ENCODE measurements around the gene PSMD13.
A peak's percentile ranks its signal among the peaks of the same experiment; 100 is the strongest.
"Not testable (repeated sequence)": the region's sequence is repeated elsewhere in the genome, so short reads cannot be mapped to it uniquely, and the experiment has no call there.

Gene PSMD13

DNA sequence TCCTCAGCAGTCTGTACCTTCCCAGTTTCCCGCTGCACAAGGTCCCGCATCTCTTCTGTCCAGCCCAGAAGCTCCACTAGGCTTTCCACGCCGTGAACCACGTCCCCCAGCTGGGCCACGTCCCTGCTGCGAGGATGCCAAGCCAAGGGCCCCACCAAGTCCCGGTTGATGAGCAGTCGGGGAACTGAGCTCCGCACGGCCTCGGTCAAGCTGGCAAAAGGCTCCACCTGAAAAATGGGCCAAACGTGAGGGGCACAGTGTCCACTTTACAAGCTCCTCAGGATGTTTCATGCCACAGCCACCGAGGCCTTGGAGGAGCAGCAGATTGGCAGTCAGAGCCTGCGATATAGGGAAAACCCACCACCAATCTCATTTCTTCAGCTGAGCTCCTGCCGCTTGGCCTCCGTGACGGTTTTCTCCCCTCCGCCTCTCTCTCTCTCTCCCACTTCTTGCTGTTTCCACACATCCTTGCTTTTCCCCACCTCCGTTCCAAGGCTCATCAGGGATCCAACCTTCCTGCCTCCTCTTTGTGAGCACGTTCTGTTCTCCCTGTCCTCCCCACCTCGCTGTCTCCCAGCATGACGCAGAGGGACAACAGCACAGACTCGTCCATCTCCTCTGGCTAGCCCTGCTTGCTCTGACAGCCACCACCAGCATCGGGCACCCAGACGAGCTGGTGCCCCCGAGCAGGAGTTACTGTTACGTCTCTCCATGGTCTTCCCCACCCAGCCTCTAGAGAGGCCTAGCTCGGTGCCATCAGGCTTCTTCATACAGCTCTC, 17.8 kb upstream of the PSMD13 start:
- DNase-seq (ENCODE audit: low read depth): no peak

DNA sequence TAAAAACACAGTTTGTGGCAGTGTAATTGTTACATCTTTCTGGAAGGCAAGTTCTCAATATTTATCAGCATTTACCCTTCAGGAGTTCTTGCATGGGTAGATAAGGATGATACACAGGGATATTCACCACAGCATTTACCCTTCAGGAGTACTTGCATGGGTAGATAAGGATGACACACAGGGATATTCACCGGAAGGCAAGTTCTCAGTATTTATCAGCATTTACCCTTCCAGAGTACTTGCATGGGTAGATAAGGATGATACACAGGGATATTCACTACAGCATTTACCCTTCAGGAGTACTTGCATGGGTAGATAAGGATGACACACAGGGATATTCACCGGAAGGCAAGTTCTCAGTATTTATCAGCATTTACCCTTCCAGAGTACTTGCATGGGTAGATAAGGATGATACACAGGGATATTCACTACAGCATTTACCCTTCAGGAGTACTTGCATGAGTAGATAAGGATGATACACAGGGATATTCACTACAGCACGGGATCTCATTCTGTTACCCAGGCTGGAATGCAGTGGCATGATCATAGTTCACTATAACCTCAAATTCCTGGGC, 16.0 kb upstream of the PSMD13 start:
- not testable (repeated sequence) for DNase-seq (ENCODE audit: low read depth)

DNA sequence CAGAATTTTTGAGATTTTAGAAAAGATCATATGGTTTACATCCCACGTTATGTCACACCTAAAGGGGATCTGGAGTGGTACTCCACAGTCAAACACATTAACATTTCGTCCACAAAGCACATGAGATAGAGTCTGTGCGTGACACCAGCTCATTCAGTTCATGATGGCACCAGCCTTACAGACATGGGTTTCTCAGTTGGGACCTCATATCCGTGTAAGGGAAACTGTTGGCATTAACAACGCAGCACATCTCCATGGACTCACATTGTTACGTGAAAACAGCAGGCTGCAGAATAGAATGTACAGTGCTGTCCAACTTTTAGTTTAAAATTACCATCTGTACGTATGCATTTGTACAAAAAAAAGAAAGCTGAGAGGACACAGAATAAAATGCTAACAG, 15.2 kb upstream of the PSMD13 start:
- no peak for DNase-seq (ENCODE audit: low read depth)

DNA sequence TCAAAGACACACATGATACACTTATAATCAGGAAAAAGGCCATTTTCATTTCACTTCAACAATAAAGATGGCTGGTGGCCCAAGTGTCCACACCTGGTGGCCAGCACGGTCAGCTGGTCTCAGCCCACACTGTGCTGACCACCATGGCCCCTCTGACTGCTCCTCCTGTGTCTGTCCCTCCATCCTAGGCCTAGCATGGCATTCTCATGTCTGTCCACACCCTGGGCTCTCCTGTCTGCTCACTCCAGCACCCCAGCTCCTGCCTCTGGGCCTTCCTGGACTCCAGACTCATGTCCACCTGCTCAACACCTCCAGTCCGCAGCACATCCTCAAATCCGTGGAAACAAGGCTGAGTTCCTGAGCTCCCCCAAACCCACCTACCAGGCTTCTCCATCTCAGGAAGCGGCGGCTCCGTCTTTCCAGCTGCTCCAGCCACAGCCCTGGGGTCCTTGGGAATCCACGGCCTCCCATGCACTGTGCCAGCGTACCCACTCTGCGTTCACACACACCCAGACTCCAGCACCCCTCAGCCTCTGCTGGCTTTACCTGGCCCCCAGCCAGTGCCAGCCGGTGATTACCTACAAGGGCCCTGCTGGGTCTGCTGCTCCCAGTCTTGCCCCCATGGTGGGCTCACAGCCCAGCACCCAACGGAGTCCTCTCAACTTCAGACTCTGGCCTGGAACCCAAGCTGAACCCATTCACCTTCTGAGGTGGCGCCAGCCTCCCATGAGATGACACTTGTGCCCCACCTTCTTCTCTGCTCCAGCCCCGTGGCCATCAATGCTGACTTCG, 14.6 kb upstream of the PSMD13 start:
- no peak for DNase-seq (ENCODE audit: low read depth)

DNA sequence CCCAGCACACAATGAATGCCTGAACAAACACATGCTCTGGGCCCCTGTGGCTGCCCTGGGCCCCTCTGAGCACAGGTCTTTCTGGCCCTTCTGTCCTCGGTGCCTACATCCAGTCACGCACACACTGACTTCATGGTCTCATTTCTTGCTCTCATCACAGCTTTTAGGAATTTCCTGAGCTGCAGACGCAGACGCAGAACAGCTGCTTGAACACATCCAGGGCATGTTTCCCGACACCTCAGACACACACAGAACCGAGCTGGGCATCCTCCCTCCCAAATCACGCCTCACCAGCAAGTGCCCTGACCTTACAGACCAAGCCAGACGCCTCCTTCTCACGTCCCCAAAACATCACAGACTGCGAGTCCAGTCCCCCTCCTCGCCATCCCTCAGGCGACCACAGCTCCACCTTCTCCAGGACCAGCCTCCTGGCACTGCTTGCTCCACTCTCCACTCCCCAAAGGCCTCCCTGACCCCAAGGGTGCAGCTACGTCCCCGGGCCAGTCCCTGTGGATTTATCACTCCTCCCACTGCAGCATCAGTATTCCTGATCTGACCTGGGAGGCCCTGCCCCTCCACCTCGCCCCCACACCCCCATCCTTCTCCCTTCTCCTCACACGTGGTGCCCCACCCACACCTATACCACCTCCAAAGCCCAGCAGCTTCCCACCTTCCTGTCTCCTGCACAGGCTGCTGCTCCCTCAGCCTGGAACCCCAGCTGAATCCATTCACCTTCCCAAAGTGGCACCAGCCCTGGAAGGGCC, 13.6 kb upstream of the PSMD13 start:
- DNase-seq (ENCODE audit: low read depth): no peak

DNA sequence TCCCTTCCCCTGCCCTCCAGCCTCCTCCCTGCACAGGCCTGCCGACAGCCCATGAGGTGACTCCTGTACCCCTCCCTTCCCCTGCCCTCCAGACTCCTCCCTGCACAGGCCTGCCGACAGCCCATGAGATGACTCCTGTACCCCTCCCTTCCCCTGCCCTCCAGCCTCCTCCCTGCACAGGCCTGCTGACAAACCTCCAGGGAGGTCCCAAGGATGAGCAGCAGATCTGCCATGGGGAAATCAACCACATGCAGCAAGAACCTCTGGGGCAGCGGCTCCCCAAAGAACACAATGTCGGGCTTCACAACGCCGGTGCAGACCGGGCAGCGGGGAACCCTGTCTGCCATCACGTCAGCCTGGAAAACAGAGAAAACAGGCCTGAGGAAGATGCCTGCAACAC, 12.9 kb upstream of the PSMD13 start:
- DNase-seq (ENCODE audit: low read depth): no peak

DNA sequence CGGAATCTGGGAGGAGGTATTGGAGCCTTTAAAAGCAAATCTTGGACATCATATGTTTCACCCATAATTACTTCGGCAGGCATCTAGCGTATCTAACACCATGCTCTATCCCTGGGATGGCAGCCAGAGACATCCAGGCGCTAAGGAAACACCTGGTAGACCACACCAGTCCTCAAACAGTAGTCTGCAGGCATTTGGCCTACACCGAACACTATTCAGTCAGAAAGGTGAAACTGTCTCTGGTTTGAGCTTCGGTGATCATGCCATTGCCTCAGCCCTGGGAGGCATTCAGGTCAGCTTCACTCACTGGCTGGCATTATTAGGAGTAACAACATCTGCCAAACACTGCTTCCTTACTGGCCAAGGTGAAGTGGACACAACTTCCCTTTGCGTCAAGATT, 12.4 kb upstream of the PSMD13 start:
- DNase-seq (ENCODE audit: low read depth): no peak

DNA sequence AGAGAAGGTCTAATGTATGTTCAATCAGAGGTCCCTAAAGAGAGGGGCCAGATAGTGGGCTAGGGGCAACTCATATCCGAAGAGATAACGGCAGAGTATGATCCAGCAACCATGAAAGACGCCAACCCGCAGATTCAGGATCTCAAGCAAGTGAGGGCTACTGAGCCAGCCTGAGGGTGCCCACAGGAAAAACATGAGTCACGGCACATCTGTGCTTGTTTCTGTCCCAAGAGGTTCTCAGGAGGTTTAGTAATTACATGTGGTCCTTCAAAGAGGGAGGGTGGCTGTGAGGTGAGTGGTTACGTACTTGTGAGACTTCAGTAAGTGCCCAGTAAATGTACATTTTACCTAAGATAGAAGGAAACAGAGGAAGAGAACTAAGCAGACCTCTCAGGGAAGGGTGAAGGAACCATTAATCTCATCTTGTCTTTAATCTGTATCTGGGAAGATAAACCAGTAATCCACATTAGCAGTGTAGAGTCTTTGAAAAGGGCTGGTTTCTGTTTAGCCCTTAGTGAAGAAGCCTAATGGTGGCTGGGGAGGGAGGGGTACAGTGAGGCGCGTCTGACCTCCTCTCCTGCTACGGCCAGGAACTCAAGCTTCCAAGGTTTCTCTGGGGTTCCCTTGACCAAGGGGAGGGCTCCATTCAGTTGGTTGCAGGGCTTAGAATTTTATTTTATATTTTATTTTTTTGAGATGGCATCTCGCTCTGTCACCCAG, 10.9 kb upstream of the PSMD13 start:
- no peak for DNase-seq (ENCODE audit: low read depth)

DNA sequence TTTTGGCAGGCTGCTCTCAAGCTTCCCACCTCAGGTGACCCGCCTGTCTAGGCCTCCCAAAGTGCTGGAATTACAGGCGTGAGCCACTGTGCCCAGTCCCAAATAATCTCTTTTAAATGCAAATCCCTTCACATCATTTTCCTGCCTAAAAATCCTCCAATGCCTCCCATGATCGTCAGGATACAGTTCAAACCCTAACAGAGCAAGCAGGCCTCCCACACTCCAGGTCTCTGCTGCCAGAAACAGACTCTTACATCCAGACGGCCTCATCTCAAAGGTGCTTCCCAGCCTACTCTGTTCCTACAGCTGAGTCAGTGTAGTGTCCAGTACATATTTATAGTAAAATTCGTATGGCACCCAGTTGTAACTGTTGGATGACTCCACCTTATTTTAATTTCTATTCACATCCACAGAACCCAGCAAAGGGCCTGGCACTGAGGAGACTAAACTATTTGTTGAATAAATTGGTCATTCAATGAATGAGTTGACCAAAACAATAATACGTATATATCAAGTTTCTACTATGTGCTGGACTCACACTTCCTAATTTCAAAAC, 8.9 kb upstream of the PSMD13 start:
- no peak for DNase-seq (ENCODE audit: low read depth)

DNA sequence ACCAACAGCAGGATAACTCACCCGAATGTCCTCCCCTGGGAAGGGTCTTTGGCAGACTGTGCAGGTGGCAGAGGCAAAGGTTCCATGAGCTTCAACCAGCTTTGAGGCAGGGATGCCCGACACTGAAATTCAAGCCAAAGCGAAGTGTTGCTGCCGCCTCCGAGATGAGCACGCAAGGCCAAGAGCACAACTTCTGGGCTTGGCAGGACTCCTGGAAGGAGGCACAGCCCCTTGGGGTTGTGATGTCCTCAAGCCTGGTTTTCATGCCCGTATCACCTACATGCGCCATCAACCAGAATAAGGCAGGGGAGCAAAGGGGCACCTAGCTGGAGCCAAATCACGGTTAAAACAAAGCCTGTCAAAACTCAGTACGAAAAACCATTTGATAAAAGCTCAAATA, 6.3 kb upstream of the PSMD13 start:
- no peak for DNase-seq (ENCODE audit: low read depth)

DNA sequence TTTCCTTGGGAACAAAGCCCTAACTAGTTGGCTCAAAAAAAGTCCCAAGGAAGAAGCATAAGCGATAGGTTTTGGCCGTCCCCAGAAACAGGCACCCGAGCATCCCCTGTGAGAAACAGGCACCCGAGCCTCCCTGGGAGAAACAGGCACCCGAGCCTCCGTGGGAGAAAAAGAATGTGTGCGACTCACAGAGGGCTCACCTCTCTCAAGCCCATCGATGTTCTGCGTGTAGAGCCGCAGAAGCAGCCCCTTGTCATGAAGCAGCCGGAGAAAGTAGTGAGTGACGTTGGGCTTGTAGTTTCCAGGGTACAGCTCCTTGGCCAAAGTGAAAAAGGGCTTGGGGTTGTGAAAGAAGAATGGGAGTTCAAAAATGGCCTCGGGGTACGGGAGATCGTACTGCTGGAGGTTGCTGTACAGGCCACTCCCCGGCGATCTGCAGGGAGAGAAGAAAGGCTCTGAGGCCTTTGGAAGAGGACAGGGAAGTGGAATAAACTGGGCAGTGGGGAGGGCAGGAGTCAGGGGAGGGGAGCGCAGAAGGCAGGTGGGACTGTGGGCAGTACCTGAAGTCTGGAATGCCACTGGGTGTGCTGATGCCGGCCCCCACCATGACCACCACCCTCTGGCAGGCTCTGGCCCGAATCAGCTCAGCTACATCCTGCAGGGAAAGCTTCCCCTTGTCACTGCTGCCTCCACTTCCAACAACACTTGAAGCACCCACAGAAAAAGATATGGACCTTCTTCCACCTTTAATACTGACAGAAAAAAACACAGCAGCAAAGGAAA, 3.8 kb upstream of the PSMD13 start:
- no peak for DNase-seq (ENCODE audit: low read depth)

DNA sequence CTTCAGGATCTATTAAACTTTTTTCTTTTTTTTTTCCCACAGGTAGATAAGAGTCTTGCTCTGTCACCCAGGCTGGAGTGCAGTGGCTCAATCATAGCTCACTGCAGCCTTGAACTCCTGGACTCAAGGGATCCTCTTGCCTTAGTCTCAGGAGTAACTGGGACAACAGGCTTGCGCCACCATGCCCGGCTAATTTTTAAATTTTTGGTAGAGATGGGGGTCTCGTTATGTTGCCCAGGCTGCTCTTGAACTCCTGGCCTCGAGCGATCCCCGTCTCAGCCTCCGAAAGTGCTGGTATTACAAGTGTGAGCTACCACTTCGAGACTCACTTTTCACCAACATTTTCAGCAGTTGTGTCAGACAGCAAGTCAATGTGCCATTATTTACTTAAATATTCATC, 1.6 kb upstream of the PSMD13 start:
- no peak for DNase-seq (ENCODE audit: low read depth)

DNA sequence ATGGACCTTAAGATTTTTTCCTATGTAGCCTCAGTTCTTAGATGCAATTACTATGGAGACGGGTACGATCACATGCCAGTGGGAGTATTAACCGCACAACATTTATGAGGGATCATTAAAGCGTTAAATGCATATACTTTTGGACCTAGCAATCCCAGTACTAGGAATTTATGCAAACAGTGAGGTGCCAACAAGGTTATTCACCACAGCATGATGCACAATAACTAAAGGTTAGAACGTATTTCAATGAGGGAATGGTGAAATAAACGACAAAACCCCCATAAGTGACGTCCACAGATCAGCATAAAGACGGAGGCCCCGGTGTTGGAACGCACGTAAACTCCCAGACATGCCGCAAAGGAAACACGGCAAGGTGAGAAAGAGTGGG, 1.2 kb upstream of the PSMD13 start:
- no peak for DNase-seq (ENCODE audit: low read depth)

DNA sequence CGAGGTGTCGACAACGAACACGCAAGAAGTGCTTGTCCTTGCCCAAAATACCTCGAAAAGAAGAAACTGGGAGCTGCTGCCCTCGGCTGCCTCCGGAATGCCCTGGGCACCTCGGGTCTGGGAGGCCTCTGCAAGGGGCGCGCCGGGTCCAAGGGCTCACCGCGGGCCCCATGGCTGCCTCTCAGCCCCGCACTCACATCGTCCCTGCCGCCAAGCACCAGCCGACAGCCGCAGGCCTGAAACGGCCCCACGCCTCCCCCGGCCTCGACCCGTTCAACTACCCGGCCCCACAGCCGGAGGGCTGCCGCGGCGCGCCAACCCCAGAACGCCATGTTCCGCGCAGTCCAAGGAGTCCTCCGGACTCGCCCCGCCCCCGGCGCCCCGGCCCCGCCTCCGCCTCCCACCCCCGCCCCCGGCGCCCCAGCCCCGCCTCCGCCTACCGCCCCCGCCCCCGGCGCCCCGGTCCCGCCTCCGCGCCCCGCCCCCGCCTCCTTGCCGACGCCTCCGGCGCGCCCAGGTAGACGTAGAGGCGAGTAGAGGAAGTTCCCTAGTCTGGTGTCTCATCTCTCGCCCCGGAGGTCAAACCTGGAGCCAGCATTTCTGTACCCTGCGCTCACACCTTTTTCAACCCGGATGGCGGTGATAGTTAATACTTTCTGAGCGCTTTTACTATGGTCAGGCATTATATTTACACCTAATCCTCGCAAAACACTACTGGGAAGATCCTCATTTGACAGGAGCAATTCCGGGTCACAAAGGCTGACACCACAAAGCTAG, 591 bp upstream of the PSMD13 start, which contains the start of gene SIRT3:
Gene SIRT3 (minus strand): TSS at position 346 of the 777 bp plus-strand sequence. CDS start 14 bp downstream, at position 332.
- DNase-seq (ENCODE audit: low read depth): peak; percentile 61

DNA sequence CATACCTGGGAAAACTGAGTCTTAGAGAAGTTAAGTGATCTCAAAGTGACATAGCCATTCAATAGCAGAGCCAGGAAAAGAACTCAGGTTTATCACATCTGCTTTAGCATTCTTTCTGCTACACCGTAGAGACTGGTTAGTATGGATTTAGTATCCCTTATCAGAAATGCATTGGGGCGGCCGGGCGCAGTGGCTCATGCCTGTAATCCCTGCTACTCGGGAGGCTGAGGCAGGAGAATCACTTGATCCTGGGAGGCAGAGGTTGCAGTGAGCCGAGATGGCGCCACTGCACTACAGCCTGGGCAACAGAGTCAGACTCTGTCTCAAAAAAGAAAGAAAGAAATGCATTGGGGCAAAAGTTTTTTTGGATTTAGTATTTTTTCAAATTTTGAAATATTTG, 1.6 kb downstream of the PSMD13 start:
- DNase-seq (ENCODE audit: low read depth): not testable (repeated sequence)

DNA sequence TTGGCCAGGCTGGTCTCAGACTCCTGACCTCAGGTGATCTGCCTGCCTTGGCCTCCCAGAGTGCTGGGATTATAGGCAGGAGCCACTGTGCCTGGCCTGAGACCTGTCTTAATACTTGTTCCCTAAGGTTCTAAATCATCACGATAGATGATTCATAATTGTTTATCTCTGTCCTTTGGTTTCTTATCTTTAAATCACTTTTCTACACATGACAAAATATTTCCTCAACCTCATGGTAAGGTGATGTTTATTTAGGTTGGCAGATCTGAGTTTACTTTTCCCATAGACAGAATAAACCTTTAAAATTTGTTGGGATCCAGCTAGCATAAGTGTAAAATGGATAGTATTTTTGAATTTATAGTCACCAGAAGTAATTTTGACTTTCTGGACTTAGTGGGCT, 3.5 kb downstream of the PSMD13 start:
- DNase-seq (ENCODE audit: low read depth): no peak

DNA sequence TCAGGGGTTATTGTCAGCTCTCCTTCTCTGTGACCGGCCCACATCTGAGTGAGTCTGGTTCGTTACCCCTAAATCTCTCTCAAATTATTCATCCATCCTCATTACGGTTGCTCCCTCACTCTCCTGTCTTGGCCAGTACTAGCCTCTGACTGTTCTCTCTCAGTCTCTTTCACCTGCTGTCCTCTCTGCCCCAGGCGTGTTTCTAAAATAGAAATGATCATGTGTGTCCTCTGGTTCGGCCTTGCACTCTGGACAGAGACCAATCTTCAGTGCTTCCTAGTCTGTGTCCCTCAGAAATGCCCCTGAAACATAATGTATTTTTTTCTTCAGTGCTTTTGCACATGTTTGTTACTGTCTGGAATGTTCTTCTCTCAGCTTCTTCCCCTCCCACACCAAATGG, 4.9 kb downstream of the PSMD13 start:
- DNase-seq (ENCODE audit: low read depth): no peak

DNA sequence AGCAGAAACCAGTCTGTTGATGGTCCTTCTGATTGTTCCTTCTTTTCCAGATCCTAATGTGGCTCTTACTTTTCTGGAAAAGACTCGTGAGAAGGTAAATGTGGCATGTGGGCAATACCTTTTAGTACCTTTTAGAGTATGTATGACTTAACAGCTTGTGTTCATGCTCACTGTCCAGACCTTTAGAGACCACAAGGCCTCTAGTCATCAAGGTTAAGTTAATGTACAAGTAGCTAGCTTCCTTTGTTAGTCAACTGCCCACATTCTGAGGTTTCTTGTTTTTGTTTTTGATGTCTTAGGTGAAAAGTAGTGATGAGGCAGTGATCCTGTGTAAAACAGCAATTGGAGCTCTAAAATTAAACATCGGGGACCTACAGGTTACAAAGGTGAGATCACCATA, 7.6 kb downstream of the PSMD13 start:
- no peak for DNase-seq (ENCODE audit: low read depth)

DNA sequence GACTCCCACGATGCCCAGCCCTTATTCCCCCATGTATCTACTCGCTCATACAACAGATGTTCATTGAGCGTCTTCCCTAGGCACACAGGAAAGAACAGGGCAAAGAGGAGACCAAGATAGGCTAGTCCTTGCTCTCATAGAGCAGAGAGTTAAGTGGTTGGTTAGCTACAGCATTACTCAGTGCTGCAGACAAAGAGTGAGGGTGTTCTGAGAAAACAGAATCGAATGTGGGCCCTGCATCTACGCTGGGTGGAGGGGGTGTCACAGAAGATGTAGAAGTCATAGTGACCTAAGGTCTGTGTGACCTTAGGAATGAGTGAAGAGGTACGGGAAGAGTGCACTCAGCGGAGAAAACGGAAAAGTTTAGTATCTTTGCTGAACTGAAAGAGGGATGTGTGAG, 12.3 kb downstream of the PSMD13 start:
- DNase-seq (ENCODE audit: low read depth): no peak

DNA sequence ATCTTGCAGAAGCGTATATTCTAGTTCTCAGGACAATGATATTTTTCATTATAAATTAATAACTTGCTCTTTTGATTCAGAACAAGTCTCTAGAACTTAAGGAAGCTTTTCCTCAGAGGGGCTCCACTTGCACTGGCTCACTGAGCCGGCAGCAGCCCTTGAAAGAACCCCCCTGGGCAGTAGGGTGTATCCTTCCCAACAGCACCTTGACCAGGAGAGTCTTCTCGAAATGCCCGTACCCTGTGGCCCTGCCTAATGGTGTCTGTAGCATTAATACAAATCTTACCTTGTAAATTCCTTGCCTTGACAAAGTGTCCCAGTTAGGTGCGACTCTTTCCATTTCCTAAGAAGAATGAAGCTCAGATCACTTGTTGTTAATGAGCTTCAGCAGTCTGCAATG, 13.5 kb downstream of the PSMD13 start:
- DNase-seq (ENCODE audit: low read depth): no peak
